Measurements from ENCODE around the gene RBM23. TPM values are rescaled to one million over a fixed set of nuclear protein-coding genes. Genes with fewer than 3 reads are reported as not detected.
A peak's percentile ranks its signal among the peaks of the same experiment; 100 is the strongest.
"Not testable (repeated sequence)": the region's sequence is repeated elsewhere in the genome, so short reads cannot be mapped to it uniquely, and the experiment has no call there.

The RBM23 gene
- total RNA-seq, 1 experiment from 2014 or later: 64.1 TPM

- no peak for DNase-seq (ENCODE audit: low spot score)
These were observed 53.2 kb downstream of the RBM23 start for GRCh38 chr14:22865424-22866405.

DNA sequence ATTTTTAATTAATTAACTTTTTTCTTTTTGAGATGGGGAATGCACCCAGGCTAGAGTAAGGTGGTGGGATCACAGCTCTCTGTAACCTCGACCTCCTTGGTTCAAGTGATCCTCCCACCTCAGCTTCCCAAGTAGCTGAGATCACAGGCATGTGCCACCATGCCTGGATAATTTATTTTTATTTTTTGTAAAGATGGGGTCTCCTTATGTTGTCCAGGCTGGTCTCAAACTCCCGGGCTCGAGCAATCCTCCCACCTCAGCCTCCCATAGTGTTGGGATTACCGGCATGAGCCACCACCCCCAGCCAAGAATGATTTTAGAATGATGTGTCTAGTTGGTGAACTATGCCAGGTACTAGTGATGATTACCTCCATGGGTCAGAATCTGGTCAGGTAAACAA is 54.0 kb downstream of the RBM23 start:
- no peak for DNase-seq (ENCODE audit: low spot score)

DNA sequence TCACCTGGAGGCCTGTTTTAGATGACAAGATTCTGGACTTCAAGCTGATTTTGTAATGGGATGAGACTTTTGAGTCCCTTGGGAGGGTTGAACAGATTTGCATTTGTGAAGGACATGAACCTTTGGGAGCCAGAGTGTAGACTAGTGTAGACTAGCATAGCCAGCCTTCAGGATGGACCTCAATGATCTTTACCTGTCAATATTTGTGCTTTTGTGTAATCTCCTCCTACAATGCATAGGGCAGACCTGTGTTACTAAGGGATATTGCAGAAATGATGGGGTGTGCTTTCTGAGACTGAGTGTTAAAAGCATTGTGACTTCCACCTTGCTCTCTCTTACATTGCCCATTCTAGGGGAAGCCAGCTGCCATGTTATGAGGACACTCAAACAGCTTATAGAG is 57.3 kb downstream of the RBM23 start:
- DNase-seq (ENCODE audit: low spot score): no peak

DNA sequence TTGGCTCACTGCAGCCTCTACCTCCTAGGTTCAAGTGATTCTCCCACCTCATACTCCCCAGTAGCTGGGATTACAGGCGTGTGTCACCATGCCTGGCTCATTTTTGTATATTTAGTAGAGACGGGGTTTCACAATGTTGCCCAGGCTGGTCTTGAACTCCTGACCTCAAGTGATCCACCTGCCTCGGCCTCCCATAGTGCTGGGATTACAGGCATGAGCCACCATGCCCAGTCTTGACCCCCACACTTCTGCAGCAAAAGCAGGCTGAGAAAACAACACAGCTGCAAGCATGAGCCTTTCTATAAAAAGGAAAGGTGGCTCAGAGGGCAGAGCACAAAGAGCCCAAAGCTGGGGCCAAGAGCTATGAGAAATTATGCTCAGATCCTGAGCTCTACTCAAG is 58.6 kb downstream of the RBM23 start:
- not testable (repeated sequence) for DNase-seq (ENCODE audit: low spot score)

- DNase-seq (ENCODE audit: low spot score): no peak
These were observed 62.5 kb downstream of the RBM23 start for GRCh38 chr14:22856428-22856827.

GRCh38 chr14:22854963-22855724 is 63.8 kb downstream of the RBM23 start:
- DNase-seq (ENCODE audit: low spot score): no peak

DNA sequence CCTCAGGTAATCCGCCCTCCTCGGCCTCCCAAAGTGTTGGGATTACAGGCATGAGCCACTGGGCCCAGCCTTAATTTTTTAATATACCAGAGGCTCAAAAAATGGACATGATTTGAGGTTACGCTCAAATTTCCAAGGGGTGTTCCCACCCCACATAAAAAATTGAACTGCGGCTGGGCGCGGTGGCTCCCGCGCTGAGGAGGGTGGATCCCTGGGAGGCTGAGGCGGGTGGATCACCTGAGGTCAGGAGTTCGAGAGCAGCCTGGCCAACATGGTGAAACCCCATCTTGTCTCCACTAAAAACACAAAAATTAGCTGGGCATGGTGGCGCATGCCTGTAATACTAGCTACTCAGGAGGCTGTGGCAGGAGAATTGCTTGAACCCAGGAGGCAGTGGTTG is 64.7 kb downstream of the RBM23 start:
- not testable (repeated sequence) for DNase-seq (ENCODE audit: low spot score)

DNA sequence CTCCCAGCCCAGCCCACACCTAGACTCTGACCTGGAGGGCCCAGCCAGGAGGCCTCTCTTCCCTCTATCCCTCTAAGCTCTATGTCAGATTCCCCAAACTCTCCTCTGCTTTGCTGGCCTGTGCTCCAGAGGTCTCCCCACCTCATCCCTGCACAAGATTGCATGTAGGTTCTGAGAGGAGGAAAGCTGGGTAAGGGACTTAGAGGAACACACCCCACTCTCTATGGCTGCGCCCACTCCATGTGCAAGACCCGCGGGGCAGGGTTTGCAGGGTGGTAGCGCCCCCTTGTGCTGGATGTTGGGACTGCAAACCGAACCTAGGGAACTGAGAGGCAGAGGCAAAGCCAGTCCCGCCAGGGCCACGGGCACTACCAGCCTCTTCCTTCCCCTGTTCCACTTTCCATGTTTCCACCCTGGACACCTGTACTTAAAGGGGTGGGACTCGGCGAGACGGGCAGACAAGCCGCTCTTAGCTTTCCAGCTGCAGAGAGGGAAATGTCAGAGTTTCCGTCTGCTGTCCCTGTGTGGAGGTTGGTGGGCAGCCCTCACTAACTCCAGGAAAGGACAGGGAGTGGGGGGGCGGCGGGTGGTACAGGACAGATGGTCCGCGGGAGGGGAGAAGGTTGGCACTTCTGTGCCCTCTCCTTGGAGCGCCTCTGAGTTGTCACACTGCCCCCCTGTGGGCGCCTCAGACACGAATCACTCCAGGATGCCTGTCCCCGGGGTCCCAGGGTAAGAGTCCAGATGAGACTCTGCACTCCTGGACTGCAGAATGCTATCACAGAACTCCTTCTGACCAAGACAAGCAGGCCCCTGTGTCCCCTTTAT is 65.8 kb downstream of the RBM23 start:
- DNase-seq (ENCODE audit: low spot score): peak; percentile 55

DNA sequence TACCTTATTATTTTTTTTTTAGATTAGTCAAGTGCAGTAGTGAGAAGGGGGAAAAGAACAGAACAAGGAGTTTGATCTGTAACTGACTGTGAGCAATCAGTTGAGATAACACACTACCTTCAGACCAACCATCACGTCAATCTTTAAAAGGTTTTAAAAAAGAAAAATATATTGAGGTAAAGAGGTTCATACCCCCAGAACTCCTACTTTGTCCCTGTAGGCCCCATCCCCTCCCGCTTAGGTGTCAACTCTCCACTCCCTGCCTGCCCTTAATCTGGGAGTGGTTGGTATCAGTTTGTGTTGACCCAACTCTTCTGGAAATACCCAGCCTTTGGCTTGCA is 66.4 kb downstream of the RBM23 start:
- no peak for DNase-seq (ENCODE audit: low spot score)

DNA sequence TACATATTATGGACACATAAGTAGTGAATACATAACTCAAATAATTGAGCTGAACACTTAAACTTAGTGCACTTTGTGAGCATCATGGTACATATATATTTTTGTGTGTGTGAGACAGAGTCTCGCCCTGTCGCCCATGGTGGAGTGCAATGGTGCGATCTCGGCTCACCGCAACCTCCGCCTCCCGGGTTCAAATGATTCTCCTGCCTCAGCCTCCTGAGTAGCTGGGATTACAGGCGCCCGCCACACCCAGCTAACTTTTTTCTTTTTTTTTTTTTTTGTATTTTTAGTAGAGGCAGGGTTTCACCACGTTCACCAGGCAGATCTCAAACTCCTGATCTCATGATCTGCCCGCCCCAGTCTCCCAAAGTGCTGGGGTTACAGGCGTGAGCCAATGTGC is 66.8 kb downstream of the RBM23 start:
- DNase-seq (ENCODE audit: low spot score): not testable (repeated sequence)

DNA sequence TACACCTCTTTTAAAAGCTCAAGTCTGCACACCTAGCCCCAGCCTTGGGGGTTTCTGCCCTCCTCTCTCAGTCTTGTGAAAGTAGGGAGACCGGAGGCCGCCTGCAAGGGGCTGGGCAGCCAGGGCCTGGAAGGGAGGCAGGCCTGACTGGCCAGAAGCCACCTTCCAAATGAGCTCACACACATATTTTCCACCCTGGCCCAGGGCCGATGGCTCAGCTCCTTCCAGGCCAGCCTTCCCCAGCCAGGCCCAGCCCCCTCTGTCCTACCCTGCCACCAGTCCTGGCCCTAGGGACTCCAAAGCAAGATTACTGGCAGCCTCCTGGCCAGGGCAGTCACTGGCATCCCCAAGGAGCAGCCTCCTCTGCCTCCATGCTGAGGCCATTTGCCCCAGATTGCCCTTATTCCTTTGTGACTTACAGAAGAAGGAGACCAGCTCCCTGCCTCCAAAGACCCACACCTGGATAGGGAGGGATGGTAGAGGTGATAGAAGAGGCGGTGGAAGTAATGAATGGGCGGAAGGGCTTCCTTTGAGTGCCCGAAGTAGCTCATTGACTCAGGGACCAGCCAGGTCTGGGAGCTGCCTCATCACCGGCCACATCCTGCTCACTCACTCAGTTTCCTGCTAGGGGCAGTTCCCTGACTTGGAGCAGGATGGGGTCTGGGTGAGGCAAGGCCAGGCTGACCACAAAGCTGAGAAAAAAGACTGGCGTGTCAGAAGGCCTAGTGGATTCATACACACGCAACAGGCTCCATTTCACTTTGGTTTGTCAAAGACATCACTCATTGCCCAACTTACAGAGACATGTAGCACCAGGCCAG is 67.8 kb downstream of the RBM23 start:
- peak; percentile 75 for DNase-seq (ENCODE audit: low spot score)

- DNase-seq (ENCODE audit: low spot score): no peak
These were observed 69.6 kb downstream of the RBM23 start for GRCh38 chr14:22849212-22849819.

GRCh38 chr14:22848351-22849164 is 70.4 kb downstream of the RBM23 start:
- no peak for DNase-seq (ENCODE audit: low spot score)

DNA sequence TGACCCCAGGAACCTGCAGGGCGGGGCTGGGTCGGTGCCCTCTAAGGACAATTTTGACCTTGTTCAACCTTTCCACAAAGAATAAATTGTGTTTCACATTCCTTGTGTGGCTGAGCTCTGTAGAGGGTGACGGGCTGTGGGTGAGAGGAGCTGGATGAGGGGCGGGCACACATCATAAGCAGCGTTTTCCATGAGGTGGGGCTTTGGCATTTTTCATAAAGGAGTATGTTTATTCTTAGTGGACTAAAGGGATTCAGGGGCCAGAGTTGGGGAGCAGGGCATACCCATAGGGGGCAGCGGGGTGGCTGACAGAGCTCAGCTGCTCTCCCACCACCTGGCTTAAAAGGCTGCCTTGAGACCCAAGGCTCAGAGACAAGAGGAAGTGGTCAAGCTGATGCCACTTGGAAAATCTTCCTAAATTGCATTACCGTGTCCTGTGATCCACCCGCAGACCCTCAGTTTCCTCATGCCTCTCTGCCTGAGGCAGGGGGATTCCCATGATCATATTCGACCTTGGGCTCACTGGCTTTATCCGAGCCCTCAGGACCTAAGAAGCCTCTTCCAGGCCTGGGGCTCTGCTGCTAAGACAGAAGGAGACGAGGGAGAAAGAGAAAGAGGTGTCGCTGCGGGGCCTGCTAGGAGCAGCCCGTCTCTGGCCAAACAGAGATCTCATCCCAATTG is 71.1 kb downstream of the RBM23 start:
- no peak for DNase-seq (ENCODE audit: low spot score)

DNA sequence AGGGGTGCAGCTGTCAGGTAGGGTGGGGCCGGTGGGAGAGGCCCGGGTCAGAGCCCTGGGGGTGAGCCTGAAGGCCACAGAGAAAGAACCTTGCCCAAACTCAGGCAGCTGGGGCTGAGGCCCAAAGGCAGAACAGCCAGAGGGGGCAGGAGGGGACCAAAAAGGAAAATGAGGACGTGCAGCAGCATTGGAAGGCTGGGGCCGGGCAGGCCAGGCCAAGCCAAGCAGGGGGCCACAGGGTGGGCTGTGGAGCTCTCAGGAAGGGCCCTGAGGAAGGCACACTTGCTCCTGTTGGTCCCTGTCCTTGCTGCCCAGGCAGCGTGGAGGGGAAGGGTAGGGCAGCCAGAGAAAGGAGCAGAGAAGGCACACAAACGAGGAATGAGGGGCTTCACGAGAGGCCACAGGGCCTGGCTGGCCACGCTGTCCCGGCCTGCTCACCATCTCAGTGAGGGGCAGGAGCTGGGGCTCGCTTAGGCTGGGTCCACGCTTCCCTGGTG is 72.1 kb downstream of the RBM23 start:
- DNase-seq (ENCODE audit: low spot score): no peak

DNA sequence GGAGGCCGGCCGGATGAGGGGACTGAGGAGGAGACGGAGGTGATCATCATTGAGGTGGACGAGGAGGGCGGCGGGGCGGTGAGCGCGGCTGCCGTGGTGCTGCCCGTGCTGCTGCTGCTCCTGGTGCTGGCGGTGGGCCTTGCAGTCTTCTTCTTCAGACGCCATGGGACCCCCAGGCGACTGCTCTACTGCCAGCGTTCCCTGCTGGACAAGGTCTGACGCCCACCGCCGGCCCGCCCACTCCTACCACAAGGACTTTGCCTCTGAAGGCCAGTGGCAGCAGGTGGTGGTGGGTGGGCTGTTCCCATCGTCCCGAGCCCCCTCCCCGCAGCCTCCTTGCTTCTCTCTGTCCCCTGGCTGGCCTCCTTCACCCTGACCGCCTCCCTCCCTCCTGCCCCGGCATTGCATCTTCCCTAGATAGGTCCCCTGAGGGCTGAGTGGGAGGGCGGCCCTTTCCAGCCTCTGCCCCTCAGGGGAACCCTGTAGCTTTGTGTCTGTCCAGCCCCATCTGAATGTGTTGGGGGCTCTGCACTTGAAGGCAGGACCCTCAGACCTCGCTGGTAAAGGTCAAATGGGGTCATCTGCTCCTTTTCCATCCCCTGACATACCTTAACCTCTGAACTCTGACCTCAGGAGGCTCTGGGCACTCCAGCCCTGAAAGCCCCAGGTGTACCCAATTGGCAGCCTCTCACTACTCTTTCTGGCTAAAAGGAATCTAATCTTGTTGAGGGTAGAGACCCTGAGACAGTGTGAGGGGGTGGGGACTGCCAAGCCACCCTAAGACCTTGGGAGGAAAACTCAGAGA is 72.9 kb downstream of the RBM23 start:
- no peak for DNase-seq (ENCODE audit: low spot score)

DNA sequence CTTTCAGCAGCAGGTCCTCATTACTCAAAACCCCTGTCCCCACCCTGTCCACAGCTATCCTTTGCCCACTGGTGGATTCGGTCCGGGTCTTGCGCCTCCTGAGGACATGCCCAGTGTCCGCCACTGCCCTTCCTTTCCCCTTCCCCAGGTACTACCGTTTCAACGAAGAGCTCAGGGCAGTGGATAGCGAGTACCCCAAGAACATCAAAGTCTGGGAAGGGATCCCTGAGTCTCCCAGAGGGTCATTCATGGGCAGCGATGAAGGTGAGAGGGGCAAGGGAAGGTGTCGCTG is 73.9 kb downstream of the RBM23 start:
- DNase-seq (ENCODE audit: low spot score): no peak
